Measurements from ENCODE around the gene SYP. TPM values are rescaled to one million over a fixed set of nuclear protein-coding genes. Genes with fewer than 3 reads are reported as not detected.

SYP gene
- total and polyA plus RNA-seq, 8 donors = 0.89 to 211 (median 3.9) TPM; not detected in 1

DNA sequence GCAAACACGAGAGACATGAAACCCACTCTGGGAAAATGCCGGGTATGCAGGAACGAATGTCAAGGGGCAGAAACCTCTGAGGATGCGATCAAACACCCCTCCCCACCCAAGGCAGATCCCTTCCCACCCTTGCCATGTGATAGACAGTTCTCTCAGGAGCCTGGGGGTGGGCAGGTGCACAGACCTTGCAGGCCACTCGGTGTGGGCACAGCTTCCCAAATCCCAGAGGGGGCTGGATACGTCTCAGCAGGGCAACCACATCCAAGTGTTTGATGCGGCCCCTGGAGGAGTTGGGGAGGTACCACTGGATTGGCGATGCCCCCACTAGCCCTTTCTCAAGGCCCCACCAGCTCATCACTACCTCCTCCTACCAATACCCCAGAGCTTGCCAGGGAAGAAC, 10.4 kb upstream of the SYP start:
- WGBS, 5 donors = 70 to 89% (median 74%) methylated on average over 8 of the region's 8 CpGs
- no peak for DNase-seq
- Histone ChIP-seq H3K4me1 (no peaks in the 10 kb centered on the region), H3K27ac (no peak overlapping the region), H3K27me3 (peaks cover 0 to 10% (median 0%) of the 10 kb centered on the region in 3 donors), H3K9me3 (no peaks in the 10 kb centered on the region), H3K36me3 (no peaks in the 10 kb centered on the region), H3K4me3 (no peak overlapping the region)
- TF ChIP-seq, protein P1, sequence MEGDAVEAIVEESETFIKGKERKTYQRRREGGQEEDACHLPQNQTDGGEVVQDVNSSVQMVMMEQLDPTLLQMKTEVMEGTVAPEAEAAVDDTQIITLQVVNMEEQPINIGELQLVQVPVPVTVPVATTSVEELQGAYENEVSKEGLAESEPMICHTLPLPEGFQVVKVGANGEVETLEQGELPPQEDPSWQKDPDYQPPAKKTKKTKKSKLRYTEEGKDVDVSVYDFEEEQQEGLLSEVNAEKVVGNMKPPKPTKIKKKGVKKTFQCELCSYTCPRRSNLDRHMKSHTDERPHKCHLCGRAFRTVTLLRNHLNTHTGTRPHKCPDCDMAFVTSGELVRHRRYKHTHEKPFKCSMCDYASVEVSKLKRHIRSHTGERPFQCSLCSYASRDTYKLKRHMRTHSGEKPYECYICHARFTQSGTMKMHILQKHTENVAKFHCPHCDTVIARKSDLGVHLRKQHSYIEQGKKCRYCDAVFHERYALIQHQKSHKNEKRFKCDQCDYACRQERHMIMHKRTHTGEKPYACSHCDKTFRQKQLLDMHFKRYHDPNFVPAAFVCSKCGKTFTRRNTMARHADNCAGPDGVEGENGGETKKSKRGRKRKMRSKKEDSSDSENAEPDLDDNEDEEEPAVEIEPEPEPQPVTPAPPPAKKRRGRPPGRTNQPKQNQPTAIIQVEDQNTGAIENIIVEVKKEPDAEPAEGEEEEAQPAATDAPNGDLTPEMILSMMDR (IDR thresholded peaks at IDR 0.05) = no peak
- TF ChIP-seq POLR2A (IDR thresholded peaks at IDR 0.05) = no peak
- no peak for TF ChIP-seq POLR2AphosphoS5 (IDR thresholded peaks at IDR 0.05)
- no peak for TF ChIP-seq EP300 (IDR thresholded peaks at IDR 0.05)
- intact Hi-C loops (cut with DNase I; ENCODE audit: low total_unique reads) = no loop called here

DNA sequence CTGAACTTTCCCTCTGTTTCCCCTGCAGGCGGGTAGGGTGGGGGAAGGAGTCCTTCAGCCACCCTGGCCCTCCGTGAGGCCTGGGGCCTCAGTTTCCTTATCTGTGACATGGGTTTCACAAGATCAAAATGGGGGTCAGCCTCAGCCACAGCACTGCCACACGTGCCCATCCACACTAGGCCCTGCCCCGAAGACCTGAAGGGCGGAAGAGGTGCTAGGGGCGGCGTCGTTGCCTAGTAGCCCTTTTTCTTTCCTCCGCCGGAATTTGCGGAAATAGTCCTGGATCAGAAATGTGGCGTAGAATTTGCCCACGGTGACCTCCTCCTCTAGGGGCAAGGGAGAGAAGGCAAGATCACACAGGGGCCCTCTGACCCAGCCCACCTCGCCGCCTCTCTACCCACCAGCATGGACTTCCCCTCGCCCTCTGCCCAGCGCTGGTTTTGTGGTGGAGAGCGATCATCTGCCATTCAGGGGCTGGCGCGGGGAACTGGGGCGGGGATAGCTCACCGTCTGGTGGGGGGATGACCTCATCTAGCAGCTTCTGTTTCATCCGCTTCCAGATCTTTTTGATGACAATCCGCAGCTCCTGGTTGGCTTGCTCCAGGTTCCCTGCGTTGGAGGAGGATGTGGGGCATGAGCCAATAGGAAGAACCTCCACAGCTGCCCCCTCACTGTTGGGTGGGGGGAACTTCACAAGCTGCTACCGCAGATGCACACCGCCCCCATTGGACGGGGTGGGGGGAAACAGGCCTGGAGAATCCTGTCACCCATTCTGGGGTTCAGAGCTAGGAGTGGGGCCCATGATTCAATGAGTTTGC, 9.7 kb upstream of the SYP start:
- no peak for DNase-seq
- TF ChIP-seq, protein P1 (IDR thresholded peaks at IDR 0.05) = no peak
- TF ChIP-seq POLR2AphosphoS5 (IDR thresholded peaks at IDR 0.05) = no peak
- Histone ChIP-seq H3K9me3 (no peaks in the 10 kb centered on the region), H3K4me1 (no peaks in the 10 kb centered on the region), H3K27ac (no peak overlapping the region), H3K27me3 (peaks cover 0 to 10% (median 0%) of the 10 kb centered on the region in 3 donors), H3K36me3 (no peaks in the 10 kb centered on the region), H3K4me3 (no peak overlapping the region)
- intact Hi-C loops (cut with DNase I; ENCODE audit: low total_unique reads) = no loop called here
- 32 to 54% (median 39%) methylated on average over 19 to 28 of the region's 28 CpGs for WGBS, 5 donors

DNA sequence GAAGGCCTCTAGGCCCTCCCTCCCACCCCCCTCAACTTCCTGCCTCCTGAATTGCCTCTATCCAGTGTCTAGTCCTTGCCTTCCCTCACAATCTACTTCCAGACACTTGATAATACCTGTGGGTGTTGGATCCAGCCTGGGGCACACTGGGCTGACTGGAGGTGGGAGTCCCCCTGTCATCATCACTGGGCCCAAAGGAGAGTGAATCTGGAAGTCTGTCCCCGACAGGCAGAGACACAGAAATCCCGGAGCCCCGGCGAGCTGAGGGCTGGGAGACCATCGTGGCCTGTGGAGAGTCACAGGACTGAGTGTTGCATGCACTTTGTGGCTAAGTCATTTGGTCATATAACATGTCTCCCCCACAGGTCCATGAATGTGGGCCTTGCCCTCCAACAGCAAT, 8.4 kb upstream of the SYP start:
- TF ChIP-seq POLR2AphosphoS5 (IDR thresholded peaks at IDR 0.05) (no peak), POLR2A (IDR thresholded peaks at IDR 0.05) (no peak), EP300 (IDR thresholded peaks at IDR 0.05) (no peak)
- TF ChIP-seq, protein P1 (IDR thresholded peaks at IDR 0.05) = no peak
- intact Hi-C loops (cut with DNase I; ENCODE audit: low total_unique reads) = no loop called here

DNA sequence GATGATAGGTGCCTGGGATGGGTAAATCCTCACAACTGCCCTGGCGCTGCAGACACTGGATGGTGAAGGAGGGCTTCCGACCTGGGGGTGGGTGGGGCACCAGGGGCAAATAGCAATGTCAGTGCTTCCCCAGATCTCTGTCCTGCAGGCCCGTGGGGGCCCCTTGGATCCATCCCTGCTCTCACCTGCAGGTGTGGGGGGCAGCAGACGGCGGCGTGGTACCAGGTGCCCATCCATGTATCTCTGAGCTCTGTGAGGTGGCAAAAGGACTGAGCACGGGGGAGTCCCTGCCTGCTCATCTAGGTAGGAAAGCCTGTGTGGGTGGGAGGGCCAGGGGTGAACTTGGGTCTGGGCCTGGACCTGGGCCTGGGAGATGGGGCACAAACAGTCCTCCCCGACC, 6.5 kb upstream of the SYP start:
- H3K27me3 ChIP-seq = peaks cover 0 to 10% (median 0%) of the 10 kb centered on the region in 3 donors
- TF ChIP-seq, protein P1 (IDR thresholded peaks at IDR 0.05) = no peak
- TF ChIP-seq POLR2AphosphoS5 (IDR thresholded peaks at IDR 0.05) (no peak), EP300 (IDR thresholded peaks at IDR 0.05) (no peak), POLR2A (IDR thresholded peaks at IDR 0.05) (no peak)
- no peaks in the 10 kb centered on the region for H3K9me3 ChIP-seq
- H3K36me3 ChIP-seq = no peaks in the 10 kb centered on the region
- H3K27ac ChIP-seq = no peak overlapping the region
- WGBS, 5 donors = 65 to 89% (median 76%) methylated on average over 2 to 8 of the region's 8 CpGs
- DNase-seq = no peak
- intact Hi-C loops (cut with DNase I; ENCODE audit: low total_unique reads) = no loop called here
- H3K4me1 ChIP-seq = no peaks in the 10 kb centered on the region
- no peak overlapping the region for H3K4me3 ChIP-seq

More for the DNA sequence above, 8.4 kb upstream of the SYP start:
- Histone ChIP-seq H3K9me3 (no peaks in the 10 kb centered on the region), H3K27me3 (peaks cover 0 to 10% (median 0%) of the 10 kb centered on the region in 3 donors), H3K36me3 (no peaks in the 10 kb centered on the region), H3K27ac (no peak overlapping the region), H3K4me3 (no peak overlapping the region), H3K4me1 (no peaks in the 10 kb centered on the region)
- WGBS, 5 donors = 85 to 96% (median 91%) methylated on average over 5 of the region's 5 CpGs
- no peak for DNase-seq
